GM21576 (cell line): ENCODE data around the gene NEMP2.

Experiments
- ATAC-seq: cut with Tn5 transposase; IDR thresholded peaks from one replicate; pipeline ENCODE4 v1.9.1; 2021; ENCODE audit warnings: mild to moderate bottlenecking, moderate library complexity; ENCODE audit not compliant: unreplicated experiment

The NEMP2 gene

GRCh38 chr2:190554357-190555006 is 20.0 kb upstream of the NEMP2 start:
- ATAC-seq = no peak

GRCh38 chr2:190553254-190553653 is 18.7 kb upstream of the NEMP2 start:
- ATAC-seq = no peak

GRCh38 chr2:190551928-190552327 is 17.4 kb upstream of the NEMP2 start:
- ATAC-seq = no peak

DNA sequence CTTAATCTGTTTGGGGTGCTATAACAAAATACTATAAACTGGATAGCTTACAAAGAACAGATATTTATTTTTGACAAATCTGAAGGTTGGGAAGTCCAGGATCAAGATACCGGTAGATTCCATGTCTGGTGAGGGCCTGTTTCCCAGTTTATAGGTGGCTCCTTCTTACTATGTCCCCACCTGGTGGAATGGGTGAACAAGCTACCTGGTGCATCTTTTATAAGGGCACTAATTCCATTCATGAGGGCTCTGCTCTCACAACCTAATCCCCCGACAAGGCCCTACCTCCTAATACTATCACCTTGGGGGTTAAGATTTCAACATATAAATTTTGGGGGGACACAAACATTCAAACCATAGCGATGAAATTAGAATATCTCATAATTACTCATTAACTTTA is 15.6 kb upstream of the NEMP2 start:
- no peak for ATAC-seq

- no peak for ATAC-seq
Observed at GRCh38 chr2:190547886-190548285, 13.4 kb upstream of the NEMP2 start.

DNA sequence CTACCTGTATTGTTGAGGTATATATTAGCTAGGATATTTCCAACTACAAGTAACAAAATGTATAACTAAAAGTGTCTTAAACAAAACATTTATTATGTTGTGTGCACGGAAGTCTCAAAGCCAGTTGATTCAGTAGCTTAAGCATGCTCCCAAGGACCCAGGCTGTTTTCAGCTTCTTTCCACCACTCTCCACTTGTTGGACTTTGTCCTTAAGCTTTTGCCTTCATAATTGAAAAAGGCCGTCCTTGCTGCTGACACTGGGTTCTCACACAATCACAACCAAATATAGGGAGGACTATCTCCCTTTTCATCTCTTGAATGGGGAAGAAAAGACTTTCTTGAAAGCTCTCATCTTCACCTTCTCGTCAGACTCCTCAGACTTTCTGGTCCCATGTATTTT is 12.2 kb upstream of the NEMP2 start:
- no peak for ATAC-seq

DNA sequence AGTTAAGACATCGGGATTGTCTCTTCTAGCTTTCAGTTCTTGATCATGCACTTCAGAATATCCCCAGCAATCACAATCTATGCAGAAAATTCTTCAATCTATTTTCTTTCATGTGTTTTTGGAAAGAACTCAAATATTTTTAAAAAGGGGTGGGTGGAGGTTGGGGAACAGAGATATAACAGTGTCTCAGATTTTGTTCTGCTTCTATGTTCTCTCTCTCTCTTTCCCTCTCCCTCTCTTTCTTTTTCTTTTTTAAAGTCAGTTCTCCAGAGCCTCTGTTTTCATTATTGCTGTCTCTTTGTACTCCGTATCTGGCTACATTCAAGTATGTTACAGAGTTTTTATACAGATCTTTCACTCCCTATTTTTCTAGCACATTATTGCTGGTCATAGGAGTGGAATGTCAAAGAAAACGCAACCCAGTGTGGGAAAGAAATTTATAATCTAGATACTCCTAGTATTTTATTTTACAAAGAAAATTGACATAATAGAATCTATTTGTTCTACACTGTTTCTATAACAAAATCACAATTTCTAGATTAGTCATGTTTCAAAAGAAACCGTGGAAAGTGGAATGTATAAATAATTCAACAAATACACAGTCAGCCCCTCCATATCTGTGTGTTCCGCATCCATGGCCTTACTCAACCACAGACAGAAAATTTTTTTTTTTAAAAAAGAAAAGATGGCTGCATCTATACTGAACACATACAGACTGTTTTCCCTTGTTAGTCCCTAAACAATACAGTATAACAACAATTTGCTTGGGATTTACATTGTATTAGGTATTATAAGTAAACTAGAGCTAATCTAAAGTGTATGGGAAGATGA is 11.2 kb upstream of the NEMP2 start:
- ATAC-seq = no peak

DNA sequence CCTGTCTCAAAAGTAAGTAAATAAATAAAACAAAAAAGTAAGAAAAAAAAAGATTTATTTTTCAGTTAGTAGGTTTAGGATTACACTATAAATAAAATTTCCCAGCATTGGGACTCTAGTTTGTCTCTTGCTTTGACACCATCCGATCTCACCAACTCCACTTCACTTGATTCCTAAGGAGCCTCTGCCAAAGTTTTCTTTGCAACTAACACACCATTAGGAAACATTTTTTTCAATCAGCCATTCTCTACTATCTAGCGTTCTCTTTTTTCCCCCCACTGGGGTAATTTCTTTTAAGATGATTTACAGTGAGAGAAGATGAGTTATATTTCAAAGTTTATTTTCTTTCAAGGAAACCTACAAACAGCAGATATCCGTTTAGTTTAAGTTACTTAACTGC is 10.6 kb upstream of the NEMP2 start:
- ATAC-seq = no peak

DNA sequence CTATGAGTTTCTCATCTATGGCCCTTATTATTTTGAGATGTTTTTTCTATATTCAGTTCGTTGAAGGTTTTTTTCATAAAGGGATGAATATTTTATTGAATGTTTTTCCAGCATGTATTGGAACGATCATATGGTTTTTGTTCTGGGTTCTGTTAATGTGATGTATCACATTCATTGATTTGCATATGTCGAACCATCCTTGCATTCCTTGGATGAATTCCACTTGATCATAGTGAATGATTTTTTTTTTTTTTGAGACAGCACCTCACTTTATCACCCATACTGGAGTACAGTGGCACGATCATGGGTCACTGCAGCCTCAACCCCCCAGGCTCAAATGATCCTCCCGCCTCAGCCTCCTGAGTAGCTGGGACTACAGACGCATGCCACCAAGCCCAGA is 5.5 kb upstream of the NEMP2 start:
- ATAC-seq = no peak

GRCh38 chr2:190538201-190538600 is 3.7 kb upstream of the NEMP2 start:
- no peak for ATAC-seq

- no peak for ATAC-seq
Observed at GRCh38 chr2:190537765-190538164, 3.2 kb upstream of the NEMP2 start.

- ATAC-seq = no peak
Observed at GRCh38 chr2:190535586-190535985, 1.1 kb upstream of the NEMP2 start.

DNA sequence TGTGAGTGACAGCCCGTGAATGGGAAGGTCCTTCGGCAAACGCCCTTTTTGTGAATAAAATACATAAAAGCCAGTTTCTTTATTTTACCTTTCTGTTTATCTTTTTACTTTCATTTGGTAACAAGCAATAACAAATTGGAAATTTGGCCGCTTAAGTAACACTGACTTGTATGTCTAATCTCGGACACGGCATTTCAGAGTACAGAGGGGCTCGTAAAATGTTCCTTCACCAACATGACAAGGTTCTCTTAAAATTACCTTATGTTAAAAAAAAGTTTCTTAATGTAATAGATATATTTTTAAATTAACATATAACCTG is 558 bp upstream of the NEMP2 start:
- no peak for ATAC-seq

DNA sequence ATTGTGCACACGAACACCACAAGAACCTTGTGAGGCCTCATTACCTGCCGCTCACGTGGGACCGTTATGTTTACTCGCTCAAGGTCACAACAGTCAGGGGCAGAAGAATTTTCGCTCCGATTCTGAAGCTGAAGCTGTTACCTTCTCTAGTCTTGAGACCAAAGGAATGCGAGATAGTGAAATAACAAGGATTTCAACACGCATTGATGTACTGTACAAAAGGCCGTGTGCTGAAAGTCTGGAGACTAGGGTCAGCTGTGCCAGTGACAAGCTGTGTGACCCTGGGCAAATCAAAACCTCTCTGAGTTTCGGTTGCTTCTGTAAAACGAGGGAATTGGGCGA is 583 bp downstream of the NEMP2 start:
- peak; percentile 29 for ATAC-seq

- no peak for ATAC-seq
Observed at GRCh38 chr2:190533175-190533967, 1.2 kb downstream of the NEMP2 start.

- ATAC-seq = no peak
Observed at GRCh38 chr2:190532581-190532980, 1.9 kb downstream of the NEMP2 start.

GRCh38 chr2:190530248-190530900 is 4.1 kb downstream of the NEMP2 start:
- no peak for ATAC-seq

- ATAC-seq = no peak
Observed at GRCh38 chr2:190529486-190530247, 4.9 kb downstream of the NEMP2 start.

DNA sequence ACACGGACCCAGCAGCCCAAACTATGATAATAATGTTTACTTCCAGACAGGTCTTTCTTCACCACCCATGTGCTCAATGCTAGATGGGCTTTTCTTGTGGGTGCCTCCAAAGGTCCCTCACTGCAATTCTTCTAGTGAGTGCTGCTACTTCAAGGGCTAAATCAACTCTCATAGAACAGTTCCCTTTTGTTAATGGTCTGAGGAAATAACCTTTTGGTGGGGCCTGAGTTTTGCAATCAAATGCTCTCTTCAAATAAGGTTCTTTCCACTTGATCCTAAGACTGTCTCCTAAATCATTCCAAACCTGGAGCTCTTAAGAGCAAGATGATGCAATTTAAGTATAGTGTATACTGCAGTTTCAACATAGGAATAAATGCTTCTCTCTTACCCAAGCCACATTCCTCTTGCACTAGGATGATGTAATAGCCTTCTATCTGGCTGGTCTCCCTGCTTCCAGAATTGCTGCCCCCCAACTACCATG is 6.0 kb downstream of the NEMP2 start:
- ATAC-seq = no peak

GRCh38 chr2:190527918-190528317 is 6.6 kb downstream of the NEMP2 start:
- no peak for ATAC-seq

GRCh38 chr2:190527214-190527613 is 7.3 kb downstream of the NEMP2 start:
- ATAC-seq = no peak
